Activated CD8-positive, alpha-beta memory T cell treated with anti-CD3 and anti-CD28 coated beads for 1 hour (primary cell): ENCODE measurements around the gene ATAD3B.
"Not testable (repeated sequence)": the region's sequence is repeated elsewhere in the genome, so short reads cannot be mapped to it uniquely, and the experiment has no call there.

ENCODE experiments used
- DNase-seq, 2 donors: peaks; one replicate each; pipeline ENCODE4 v3.0.0-alpha.2; 2020; ENCODE audit warnings: low read depth in 1 of 2; ENCODE audit errors: extremely low read depth in 1 of 2

The ATAD3B gene

DNA sequence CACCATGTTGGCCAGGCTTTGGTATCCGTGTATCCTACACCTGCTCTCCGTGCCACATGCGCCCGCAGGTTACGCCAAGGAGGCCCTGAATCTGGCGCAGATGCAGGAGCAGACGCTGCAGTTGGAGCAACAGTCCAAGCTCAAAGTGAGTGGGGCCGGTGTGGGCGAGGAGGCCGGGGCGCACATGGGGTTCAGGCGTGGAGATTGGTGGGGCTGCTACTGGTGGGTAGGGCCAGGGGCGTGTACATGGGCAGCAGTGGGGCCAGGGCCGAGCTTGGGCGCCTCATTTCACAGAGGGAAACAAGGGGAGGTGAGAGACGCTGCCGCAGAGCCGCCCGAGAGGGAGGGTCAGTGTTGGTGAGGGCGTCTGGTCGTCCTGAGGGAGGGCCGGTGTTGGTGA lies 5.6 kb downstream of the ATAD3B start:
- DNase-seq = no peak

DNA sequence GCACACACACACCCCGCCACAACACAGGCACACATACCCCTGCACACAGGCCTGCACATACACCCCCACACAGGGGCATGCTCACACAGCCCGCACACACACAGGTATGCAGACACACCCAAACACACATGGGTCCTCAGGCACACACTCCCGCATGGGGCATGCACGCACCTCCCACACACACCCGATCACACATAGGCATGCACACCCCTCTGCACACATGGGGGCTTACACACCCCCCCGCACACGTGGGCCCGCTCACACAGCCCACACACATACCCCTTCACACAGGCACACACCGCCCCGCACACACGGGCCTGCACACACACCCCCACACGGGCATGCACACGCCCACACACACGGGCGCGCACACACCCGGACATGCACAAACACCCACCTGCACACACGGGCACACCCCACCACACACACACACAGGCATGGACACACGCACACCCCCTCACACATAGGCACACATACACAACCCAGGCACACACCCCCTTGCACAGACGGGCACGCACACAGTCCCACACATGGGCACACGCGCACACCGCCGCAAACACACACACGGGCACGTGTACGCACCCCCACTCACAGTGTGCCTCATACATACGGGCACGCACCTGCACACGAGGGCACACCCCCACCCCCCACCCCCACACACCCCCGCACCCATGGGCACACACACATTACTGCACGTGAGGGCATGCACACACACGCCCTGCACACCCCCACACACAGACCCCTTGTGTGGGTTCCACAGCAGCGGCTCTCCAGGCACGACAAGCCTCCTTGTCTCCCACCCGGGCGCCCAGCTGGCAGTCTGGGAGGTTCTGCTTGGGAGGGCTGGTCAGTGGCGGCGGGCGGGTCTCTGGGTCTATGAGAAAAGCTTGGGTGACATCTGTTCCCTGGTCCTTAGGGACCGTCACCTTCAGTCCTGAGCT lies 8.3 kb downstream of the ATAD3B start:
- no peak for DNase-seq

DNA sequence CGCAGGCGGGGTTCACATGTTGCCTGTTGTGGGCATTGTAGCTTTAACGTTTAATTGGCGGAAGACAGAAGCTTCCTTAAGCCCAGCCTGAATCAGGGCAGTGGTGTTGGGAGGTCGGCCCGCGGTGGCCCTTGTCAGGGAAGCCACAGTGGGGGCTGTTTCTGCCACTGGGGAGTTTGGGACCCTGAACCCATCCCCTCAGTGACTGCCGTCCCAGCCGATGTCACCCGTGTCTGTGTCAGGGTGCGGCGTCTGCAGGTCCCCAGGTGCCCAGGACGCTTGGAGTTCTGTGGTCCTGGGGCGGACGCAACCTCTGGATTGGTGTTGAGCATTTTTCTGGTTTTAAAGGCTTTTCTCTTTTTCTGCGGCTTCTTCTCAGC lies 8.9 kb downstream of the ATAD3B start:
- DNase-seq = not testable (repeated sequence)

DNA sequence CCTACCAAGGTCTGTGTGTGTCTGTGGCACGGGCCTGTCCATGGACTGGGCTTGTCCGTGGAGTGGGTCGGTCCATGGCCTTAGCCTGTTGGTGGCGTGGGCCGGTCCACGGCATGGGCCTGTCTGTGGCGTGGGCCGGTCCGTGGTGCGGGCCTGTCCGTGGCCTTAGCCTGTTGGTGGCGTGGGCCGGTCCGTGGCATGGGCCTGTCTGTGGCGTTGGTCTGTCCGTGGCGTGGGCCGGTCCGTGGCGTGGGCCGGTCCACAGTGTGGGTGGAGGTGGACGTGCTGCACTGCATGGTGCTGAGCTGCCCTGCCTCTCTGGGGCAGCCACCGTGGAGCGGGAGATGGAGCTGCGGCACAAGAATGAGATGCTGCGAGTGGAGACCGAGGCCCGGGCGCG lies 10.2 kb downstream of the ATAD3B start:
- not testable (repeated sequence) for DNase-seq

DNA sequence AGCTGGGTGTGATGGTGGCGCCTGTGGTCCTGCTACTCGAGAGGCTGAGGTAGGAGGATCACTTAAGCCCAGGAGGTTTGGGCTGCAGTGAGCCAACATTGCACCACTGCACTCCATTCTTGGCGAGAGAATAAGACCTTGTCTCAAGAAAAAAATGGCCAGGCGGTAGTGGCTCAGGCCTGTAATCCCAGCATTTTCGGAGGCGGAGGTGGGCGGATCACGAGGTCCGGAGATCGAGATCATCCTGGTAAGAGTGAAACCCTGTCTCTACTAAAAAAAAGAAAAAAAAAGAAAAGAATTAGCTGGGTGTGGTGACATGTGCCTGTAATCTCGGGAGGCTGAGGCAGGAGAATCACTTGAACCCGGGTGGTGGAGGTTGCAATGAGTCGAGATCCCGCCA lies 11.3 kb downstream of the ATAD3B start:
- no peak for DNase-seq

DNA sequence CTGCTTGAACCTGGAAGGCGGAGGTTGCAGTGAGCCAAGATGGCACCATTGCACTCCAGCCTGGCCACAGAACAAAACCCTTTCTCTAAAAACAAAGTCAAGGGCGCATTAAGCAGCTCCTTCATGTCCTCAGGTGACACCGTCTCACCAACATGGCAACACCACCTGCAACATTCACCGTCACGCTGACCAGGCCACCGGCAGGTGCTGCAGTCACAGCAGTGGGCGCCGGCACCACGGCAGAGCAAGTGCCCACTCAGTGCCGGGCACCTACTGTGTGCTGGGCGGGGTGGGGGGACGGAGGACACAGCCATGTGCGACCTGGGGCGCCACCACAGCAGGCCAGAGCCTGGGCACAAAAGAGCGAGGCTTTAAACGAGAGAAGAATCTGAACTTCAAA lies 12.1 kb downstream of the ATAD3B start:
- no peak for DNase-seq

DNA sequence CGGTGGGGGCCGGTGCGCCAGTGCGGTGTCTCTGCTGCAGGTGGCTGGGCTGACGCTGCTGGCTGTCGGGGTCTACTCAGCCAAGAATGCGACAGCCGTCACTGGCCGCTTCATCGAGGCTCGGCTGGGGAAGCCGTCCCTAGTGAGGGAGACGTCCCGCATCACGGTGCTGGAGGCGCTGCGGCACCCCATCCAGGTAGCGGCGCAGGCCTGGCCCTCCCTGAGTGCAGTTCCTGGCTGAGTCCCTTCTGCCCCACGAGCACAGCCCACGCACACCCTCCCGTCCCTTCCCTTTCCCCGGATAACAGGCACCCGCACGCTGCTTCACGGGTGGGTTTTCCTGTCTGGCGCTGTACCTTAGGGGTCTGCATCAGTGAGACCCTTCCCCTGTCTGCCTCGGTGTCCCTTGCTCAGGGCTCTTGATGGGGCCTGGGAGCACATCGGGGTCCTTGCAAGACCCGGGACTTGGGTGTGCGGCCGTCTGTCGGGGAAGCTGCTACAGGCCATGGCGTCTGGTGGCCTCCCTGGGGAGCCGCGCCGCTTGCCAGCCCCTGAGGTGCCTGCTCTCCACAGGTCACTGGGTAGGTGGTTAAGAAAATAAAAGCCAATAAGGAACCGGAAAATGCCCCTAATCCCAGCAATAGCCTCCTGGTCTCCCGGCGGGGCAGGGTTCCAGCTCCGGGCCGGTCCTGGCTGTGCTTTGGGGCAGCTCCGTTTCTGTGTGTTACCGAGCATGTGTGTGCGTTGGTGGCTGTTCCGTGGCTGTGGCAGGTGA lies 13.6 kb downstream of the ATAD3B start:
- DNase-seq = not testable (repeated sequence)

DNA sequence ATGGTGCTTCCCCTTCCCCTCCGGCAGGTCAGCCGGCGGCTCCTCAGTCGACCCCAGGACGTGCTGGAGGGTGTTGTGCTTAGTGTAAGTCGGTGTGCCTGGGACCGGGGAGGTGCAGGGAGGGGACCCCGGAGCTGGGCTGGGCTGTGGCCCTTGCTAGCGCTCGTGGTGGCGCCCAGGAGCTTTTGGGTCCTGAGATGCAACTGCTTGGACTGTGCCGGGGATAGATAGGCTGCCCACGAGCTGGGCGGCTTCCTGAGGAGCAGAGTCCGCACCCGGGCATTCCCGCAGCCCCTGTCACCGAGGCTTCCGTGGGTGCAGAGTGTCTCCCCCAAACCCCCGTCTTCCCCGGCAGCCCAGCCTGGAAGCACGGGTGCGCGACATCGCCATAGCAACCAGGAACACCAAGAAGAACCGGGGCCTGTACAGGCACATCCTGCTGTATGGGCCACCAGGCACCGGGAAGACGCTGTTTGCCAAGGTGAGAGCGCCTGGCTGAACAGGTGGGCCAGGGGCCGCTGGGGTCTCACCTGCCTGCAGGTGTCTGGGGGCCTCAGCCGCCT lies 14.3 kb downstream of the ATAD3B start:
- DNase-seq = not testable (repeated sequence)

DNA sequence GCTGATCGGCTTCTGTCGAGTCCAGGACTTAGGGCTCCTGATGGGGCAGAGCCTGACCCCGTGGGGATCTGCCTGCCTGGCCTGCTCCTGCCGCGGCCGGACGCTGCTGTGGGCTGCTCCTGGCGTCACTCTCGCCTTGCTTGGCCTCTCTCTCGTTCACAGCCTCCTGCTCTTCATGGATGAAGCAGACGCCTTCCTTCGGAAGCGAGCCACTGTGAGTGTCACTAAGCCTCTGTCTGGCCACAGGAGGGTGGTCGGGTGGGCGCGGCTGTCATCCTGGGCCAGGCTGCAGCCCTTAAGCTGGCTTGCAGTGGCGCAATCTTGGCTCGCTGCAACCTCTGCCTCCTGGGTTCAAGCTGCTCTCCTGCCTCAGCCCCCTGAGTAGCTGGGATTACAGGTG lies 16.1 kb downstream of the ATAD3B start:
- DNase-seq = no peak

DNA sequence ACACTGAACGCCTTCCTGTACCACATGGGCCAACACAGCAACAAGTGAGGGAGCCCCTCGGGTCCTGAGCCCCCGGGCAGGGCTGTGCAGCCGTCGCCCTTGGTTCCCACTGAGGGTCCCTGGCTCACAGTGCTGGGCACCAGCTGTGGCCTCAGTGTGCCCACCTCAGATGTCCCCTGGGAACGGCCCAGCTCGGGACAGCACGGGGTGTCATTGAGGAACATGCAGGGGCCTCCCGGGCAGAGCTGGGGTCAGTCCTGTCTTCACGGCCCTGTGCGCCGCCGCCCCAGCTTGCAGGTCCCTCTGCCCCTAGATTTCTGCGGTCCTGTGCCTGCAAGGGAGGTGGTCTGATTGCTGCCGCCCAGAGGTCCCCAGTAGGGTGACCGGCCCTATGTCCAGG lies 17.7 kb downstream of the ATAD3B start:
- DNase-seq = no peak

DNA sequence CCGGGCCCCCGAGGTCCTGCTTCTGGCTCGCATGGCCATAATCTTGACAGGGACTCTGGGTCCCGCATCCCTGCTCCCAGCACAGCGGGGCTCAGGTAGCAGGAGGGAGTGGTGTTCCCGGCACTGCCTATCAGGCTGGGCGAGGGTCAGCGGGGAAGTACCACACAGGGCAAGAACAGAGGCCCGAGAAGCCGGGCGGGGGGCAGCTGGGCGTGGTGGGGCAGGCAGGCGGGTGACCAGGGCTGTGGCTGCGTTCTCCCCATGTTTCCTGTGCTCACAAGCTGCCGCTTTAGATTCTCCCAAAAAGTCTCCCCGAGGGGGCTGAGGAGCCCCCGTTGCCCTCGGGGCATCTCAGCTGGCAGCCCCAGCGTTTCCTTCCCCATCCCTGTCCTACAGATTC lies 18.3 kb downstream of the ATAD3B start:
- no peak for DNase-seq

DNA sequence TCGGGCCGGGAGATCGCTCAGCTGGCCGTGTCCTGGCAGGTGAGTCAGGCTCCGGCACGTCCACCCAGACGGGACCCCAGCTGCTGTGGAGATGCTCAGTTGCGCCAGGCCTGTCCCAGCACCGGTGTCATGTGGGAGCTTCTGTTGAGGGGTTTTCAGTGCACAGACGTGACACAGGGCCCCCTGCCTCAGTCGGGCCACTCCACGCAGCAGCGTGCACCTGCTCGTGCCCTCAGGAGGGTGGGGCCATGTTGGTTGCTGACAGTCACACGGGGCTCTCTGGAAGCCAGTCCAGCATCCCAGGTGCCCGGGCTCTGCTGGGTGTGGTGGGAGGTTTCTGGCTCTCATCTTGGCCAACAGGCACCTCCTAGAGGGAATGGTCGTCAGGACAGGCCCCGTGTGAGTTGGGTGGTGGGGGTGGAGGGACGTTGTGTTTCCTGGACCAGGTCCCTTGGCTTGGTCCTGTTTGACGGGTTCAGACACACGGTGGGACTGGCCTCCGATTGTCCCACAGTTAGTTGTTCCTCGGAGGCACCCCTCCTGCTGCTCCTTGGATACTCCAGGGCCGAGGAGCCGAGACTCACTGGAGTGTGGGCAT lies 19.2 kb downstream of the ATAD3B start:
- DNase-seq = no peak

DNA sequence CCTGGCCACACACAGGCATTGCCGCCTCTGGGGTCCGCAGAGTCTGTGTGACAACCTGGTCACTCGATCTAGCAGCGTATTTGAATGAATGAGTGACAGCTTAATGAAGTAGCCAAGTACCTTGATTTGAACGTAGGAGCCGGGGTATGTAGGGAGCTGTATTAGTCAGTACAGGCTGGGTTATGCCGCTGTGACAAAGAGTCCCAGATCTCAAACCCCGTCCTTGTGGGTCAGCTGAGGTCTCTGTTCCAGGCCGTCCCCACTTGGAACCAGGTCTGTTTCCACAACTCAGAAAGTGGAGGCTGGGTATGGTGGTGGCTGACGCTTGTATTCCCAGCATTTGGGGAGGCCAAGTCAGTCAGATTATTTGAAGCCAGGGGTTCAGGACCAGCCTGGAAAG lies 20.0 kb downstream of the ATAD3B start:
- DNase-seq = no peak

DNA sequence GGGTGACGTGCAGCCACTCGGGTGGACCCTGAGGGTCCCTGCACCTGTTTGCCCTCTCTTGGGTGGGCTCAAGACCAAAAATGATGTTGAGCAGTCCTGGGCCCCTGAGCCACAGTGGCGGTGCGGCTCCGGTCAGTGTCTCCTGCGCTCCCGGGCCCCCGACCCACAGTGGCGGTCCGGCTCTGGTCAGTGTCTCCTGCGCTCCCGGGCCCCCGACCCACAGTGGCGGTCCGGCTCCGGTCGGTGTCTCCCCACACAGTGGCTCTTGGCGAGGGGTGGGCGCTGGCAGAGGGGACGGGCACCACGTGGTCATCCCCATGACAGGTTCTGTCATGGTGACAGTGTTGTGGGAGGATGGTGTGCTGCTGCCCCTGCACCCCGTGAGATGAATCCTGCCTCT lies 22.7 kb downstream of the ATAD3B start:
- not testable (repeated sequence) for DNase-seq

DNA sequence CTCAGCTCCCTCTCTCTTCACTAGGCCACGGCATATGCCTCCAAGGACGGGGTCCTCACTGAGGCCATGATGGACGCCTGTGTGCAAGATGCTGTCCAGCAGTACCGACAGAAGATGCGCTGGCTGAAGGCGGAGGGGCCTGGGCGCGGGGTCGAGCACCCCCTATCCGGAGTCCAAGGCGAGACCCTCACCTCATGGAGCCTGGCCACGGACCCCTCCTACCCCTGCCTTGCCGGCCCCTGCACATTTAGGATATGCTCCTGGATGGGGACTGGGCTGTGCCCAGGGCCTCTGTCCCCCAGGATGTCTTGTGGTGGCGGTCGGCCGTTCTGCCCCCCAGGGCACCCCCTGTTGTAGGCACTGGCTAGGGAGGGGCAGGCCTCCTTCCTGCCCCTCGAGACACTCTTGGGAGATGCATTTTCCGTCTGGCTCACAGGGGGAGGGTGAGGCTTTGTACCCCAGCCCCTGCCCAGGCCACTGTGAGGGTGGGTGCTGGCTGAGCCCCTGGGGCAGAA lies 24.0 kb downstream of the ATAD3B start:
- not testable (repeated sequence) for DNase-seq

DNA sequence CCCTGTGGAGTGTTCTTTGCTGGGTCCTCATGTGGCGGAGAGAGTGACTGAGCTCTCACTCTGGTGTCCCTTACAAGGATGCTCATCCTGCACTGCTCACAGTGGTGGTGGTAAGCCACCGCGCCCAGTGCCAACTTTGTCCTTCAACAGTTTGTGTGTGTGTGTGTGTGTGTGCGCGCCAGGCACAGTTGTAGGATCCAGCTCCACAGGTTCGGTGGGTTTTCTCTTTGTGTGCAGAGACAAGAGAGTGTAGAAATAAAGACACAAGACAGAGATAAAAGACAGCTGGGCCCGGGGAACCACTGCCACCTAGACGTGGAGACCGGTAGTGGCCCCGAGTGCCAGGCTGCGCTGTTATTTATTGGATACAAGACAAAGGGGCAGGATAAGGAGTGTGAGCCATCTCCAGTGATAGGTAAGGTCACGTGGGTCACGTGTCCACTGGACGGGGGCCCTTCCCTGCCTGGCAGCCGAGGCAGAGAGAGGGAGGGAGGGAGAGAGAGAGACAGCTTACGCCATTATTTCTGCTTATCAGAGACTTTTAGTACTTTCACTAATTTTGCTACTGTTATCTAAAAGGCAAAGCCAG lies 33.3 kb downstream of the ATAD3B start:
- DNase-seq = peak; percentile 23 to 49

DNA sequence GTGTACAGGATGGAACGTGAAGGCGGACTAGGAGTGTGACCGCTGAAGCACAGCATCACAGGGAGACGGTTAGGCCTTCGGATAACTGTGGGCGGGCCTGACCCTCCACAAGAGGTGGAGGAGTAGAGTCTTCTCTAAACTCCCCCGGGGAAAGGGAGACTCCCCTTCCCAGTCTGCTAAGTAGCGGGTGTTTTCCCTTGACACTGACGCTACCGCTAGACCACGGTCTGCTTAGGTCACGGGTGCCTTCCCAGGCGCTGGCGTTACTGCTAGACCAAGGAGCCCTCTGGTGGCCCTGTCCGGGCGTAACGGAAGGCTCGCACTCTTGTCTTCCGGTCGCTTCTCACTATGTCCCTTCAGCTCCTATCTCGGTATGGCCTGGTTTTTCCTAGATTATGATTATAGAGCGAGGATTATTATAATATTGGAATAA lies 33.8 kb downstream of the ATAD3B start:
- DNase-seq = not testable (repeated sequence)

DNA sequence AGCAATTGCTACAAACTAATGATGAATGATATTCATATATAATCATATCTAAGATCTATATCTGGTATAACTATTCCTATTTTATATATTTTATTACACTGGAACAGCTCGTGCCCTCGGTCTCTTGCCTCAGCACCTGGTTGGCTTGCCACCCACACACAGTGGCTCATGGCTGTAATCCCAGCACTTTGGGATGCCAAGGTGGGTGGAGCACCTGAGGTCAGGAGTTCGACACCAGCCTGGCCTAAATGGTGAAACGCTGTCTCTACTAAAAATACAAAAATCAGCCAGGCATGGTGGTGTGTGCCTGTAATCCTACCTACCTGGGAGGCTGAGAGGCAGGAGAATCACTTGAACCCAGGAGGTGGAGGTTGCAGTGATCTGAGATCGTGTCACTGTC lies 34.2 kb downstream of the ATAD3B start:
- not testable (repeated sequence) for DNase-seq

DNA sequence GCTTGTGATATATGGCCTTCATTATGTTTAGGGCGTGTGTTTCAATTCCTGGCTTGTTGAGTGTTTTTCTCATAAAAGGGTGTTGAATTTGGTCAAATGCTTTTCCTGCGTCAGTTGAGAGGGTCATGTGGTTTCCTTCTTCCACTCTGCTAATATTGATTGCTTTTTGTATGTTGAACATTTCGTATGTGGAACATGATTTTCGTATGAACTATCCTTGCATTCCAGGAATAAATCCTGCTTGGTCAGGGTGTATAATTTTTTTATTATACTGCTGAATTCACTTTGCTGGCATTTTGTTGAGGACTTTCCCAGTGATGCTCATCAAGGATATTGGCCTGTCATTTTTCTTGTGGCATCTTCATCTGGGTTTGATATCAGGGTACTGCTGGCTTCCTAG lies 35.7 kb downstream of the ATAD3B start:
- no peak for DNase-seq

DNA sequence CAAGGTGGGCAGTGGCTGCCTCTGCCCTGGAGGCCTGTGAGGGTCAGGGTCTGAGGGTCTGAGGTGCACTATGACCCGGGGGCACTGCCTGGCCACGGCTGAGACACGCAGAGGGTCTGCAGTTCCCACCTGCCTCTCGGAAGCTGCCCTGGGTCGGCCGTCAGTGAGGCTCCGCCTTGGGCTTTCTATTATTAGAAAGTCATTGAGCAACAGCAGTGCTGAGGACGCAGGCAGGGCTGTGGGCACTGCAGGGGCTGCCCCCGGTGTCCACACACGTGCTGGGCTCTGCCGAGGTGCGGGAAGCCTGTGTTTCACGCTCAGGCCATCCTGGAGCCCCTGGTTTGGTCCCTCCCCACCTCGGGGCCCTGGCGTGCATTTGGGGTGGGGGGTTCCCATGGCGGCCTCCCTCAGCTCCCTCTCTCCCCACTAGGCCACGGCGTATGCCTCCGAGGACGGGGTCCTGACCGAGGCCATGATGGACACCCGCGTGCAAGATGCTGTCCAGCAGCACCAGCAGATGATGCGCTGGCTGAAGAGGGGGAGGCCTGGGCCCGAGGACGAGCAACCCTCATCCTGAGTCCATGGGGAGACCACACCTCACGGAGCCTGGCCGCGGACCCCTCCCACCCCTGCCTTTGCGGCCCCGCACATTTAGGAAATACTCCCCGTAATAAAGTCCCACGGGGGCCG lies 37.4 kb downstream of the ATAD3B start:
- not testable (repeated sequence) for DNase-seq
